ENCODE measurements around the gene INS. TPM values are rescaled to one million over a fixed set of nuclear protein-coding genes. Genes with fewer than 3 reads are reported as not detected.

Gene INS
- total RNA-seq, 1 experiment from 2014 or later = not detected

DNA sequence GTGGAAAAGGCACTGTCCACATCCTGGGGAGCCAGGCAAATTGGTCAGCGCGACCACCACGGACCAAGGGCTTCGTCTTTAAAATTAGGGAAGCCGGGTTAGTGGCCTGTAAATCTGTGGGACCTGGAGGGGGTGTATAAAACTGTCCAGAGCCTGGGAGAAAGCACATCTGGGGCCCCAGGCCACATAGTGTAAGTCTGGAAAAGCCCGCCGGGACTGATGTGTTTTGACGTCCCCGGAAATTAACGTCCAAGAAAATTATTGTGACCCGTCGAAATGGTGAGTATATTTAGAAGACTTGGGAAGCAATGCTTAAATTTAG is 17.6 kb downstream of the INS start:
- H2BK12ac ChIP-seq (ENCODE audit: insufficient read length, low read depth, low read length) = no peak overlapping the region
- H3K79me1 ChIP-seq (ENCODE audit: insufficient read depth, low read depth, low read length, poor library complexity, severe bottlenecking) = no peaks in the 10 kb centered on the region
- TF ChIP-seq, protein P1, sequence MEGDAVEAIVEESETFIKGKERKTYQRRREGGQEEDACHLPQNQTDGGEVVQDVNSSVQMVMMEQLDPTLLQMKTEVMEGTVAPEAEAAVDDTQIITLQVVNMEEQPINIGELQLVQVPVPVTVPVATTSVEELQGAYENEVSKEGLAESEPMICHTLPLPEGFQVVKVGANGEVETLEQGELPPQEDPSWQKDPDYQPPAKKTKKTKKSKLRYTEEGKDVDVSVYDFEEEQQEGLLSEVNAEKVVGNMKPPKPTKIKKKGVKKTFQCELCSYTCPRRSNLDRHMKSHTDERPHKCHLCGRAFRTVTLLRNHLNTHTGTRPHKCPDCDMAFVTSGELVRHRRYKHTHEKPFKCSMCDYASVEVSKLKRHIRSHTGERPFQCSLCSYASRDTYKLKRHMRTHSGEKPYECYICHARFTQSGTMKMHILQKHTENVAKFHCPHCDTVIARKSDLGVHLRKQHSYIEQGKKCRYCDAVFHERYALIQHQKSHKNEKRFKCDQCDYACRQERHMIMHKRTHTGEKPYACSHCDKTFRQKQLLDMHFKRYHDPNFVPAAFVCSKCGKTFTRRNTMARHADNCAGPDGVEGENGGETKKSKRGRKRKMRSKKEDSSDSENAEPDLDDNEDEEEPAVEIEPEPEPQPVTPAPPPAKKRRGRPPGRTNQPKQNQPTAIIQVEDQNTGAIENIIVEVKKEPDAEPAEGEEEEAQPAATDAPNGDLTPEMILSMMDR (conservative IDR thresholded peaks at IDR 0.05) = no peak
- no peak overlapping the region for H4K8ac ChIP-seq (replicated peaks; ENCODE audit: insufficient read length, low read depth, low read length)
- H3K4ac ChIP-seq (ENCODE audit: low read depth, low read length) = no peak overlapping the region
- H2BK120ac ChIP-seq (ENCODE audit: low read depth, low read length, poor library complexity, severe bottlenecking) = no peak overlapping the region
- no peak overlapping the region for H3K23ac ChIP-seq (ENCODE audit: insufficient read length, low read depth, low read length)
- peaks cover 2 to 9% of the 10 kb centered on the region in 2 experiments; a peak in 3 of 5 replicates for H3K9me3 Mint-ChIP-seq
- no peaks in the 10 kb centered on the region; a peak in 1 of 7 replicates for H3K36me3 Mint-ChIP-seq (ENCODE audit: insufficient read depth in 1 of 3, low read depth in 3 of 3)
- H3K4me3 Mint-ChIP-seq = peak overlapping the region in 1 of 2 experiments; percentile 62; a peak in 3 of 5 replicates
- peaks cover 2% of the 10 kb centered on the region for H4K20me1 ChIP-seq (ENCODE audit: control insufficient read depth, insufficient read depth, insufficient read length)
- no peaks in the 10 kb centered on the region for H3K4me1 ChIP-seq (ENCODE audit: insufficient read depth, low read length)
- H3K23me2 ChIP-seq (ENCODE audit: insufficient read length, low read depth, low read length, poor library complexity, severe bottlenecking) = peaks cover under 1% of the 10 kb centered on the region
- WGBS (ENCODE audit: extremely low coverage, insufficient read length, low lambda C conversion rate) = no CpG with 5 or more reads among the region's 12 CpGs
- no peak overlapping the region for H2BK20ac ChIP-seq (ENCODE audit: low read depth, low read length, poor library complexity, severe bottlenecking)
- no peaks in the 10 kb centered on the region for H3K79me2 ChIP-seq (ENCODE audit: insufficient read depth, low read length)
- no peak overlapping the region for H3K18ac ChIP-seq (ENCODE audit: insufficient read length, low read depth, low read length)
- no peak overlapping the region for H3K9ac ChIP-seq (ENCODE audit: extremely low read depth, insufficient read length, low read length)
- no peak overlapping the region for H3T11ph ChIP-seq (ENCODE audit: low read length)
- H2AK5ac ChIP-seq (ENCODE audit: insufficient read length, low read length) = no peak overlapping the region
- DNase-seq = no peak
- no peaks in the 10 kb centered on the region for H3K9me3 ChIP-seq (ENCODE audit: control insufficient read depth, low read depth, low read length)
- peaks cover 80% of the 10 kb centered on the region for H3K27me3 ChIP-seq (ENCODE audit: insufficient read depth, low read length)
- H2BK15ac ChIP-seq (ENCODE audit: low read depth, low read length) = no peak overlapping the region
- H3K4me1 Mint-ChIP-seq = peaks cover 8 to 25% of the 10 kb centered on the region in 2 experiments; a peak in 3 of 4 replicates
- H3K4me2 ChIP-seq (ENCODE audit: insufficient read depth, insufficient read length, low read length) = peak overlapping the region; percentile 25
- H3K27ac Mint-ChIP-seq = no peak overlapping the region
- no peak overlapping the region for H2BK5ac ChIP-seq (ENCODE audit: insufficient read length, low read length)
- no peak overlapping the region for H3K56ac ChIP-seq (ENCODE audit: insufficient read length, low read depth, low read length)
- no peak overlapping the region for H4K91ac ChIP-seq (ENCODE audit: insufficient read length, low read depth, low read length)
- no peak overlapping the region for H4K5ac ChIP-seq (ENCODE audit: insufficient read length, low read depth, low read length)
- H3K27ac ChIP-seq (ENCODE audit: insufficient read length, low read depth, low read length) = no peak overlapping the region
- H3K14ac ChIP-seq (ENCODE audit: insufficient read depth, low read length) = no peak overlapping the region
- H2AFZ ChIP-seq (ENCODE audit: low read length) = no peak overlapping the region
- H3K27me3 Mint-ChIP-seq (ENCODE audit: low read depth) = peaks cover 94% of the 10 kb centered on the region

Data from H9 (cell line).